Neural cell (in vitro differentiated cells): Measurements from ENCODE around the gene TMEM63B.

ENCODE experiments used
- EZH2 ChIP-seq: fragments of 200-600, 300-800 bp; shearing (Covaris generic), sonication (generic); IDR thresholded peaks from 2 replicates; pipeline ENCODE4 v1.6.1; 2014; ENCODE audit warnings: antibody characterized with exemption, low read length, borderline replicate concordance, mild to moderate bottlenecking; ENCODE audit not compliant: insufficient read depth, poor library complexity, severe bottlenecking
- MXI1 ChIP-seq: fragments of 450-650 bp; conservative IDR thresholded peaks from 2 replicates; pipeline ENCODE4 v1.6.1; 2014; ENCODE audit warnings: antibody characterized with exemption, mild to moderate bottlenecking; ENCODE audit not compliant: poor library complexity, severe bottlenecking
- POLR2AphosphoS5 ChIP-seq: IDR thresholded peaks from 2 replicates; pipeline ENCODE4 v1.6.1; 2012
- TAF1 ChIP-seq: IDR thresholded peaks from 2 replicates; pipeline ENCODE4 v1.6.1; 2012; ENCODE audit warnings: low read depth
- TF ChIP-seq, protein P1 (sequence below): fragments of 450-650 bp; IDR thresholded peaks from 2 replicates; pipeline ENCODE4 v1.5.1; 2014; ENCODE audit warnings: antibody characterized with exemption, mild to moderate bottlenecking, moderate library complexity; ENCODE audit not compliant: poor library complexity, severe bottlenecking
- TF ChIP-seq, protein P2 (sequence below): IDR thresholded peaks from 2 replicates; pipeline ENCODE4 v1.6.1; 2012; ENCODE audit warnings: borderline replicate concordance

DNA sequence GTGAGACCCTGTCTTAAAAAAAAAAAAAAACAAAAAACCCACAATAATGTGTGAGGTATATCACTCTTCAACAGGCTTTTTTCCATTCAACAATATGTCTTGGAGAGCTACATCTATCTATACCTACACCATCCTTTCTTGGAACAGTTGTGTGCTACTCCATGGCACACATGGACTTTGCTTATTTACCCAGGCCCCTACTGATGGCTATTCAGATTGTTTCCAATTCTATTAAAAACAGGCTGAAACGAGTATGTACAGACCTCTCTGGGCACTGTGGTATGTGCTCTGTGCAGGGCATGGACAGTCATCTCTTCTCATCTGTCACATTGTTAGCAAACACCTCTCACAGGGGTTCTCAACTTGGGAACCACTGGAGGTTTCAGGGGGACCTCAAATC, 28.2 kb upstream of the TMEM63B start:
- TF ChIP-seq, protein P1, sequence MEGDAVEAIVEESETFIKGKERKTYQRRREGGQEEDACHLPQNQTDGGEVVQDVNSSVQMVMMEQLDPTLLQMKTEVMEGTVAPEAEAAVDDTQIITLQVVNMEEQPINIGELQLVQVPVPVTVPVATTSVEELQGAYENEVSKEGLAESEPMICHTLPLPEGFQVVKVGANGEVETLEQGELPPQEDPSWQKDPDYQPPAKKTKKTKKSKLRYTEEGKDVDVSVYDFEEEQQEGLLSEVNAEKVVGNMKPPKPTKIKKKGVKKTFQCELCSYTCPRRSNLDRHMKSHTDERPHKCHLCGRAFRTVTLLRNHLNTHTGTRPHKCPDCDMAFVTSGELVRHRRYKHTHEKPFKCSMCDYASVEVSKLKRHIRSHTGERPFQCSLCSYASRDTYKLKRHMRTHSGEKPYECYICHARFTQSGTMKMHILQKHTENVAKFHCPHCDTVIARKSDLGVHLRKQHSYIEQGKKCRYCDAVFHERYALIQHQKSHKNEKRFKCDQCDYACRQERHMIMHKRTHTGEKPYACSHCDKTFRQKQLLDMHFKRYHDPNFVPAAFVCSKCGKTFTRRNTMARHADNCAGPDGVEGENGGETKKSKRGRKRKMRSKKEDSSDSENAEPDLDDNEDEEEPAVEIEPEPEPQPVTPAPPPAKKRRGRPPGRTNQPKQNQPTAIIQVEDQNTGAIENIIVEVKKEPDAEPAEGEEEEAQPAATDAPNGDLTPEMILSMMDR = no peak
- no peak for TF ChIP-seq EZH2
- TF ChIP-seq, protein P2, sequence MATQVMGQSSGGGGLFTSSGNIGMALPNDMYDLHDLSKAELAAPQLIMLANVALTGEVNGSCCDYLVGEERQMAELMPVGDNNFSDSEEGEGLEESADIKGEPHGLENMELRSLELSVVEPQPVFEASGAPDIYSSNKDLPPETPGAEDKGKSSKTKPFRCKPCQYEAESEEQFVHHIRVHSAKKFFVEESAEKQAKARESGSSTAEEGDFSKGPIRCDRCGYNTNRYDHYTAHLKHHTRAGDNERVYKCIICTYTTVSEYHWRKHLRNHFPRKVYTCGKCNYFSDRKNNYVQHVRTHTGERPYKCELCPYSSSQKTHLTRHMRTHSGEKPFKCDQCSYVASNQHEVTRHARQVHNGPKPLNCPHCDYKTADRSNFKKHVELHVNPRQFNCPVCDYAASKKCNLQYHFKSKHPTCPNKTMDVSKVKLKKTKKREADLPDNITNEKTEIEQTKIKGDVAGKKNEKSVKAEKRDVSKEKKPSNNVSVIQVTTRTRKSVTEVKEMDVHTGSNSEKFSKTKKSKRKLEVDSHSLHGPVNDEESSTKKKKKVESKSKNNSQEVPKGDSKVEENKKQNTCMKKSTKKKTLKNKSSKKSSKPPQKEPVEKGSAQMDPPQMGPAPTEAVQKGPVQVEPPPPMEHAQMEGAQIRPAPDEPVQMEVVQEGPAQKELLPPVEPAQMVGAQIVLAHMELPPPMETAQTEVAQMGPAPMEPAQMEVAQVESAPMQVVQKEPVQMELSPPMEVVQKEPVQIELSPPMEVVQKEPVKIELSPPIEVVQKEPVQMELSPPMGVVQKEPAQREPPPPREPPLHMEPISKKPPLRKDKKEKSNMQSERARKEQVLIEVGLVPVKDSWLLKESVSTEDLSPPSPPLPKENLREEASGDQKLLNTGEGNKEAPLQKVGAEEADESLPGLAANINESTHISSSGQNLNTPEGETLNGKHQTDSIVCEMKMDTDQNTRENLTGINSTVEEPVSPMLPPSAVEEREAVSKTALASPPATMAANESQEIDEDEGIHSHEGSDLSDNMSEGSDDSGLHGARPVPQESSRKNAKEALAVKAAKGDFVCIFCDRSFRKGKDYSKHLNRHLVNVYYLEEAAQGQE = no peak
- no peak for TF ChIP-seq TAF1
- no peak for TF ChIP-seq MXI1
- TF ChIP-seq POLR2AphosphoS5 = no peak
